ENCODE data around the gene BRAT1. TPM values are rescaled to one million over a fixed set of nuclear protein-coding genes. Genes with fewer than 3 reads are reported as not detected.

The BRAT1 gene
- total and polyA plus RNA-seq, 2 donors (not counting 1 experiment from before 2014, with no cell fraction given): 36.8 to 68.3 TPM

GRCh38 chr7:2602406-2603043 lies 47.2 kb upstream of the BRAT1 start:
- TF ChIP-seq CTCF (IDR thresholded peaks at IDR 0.05) (no peak), EZH2 (IDR thresholded peaks at IDR 0.05; ENCODE audit: borderline replicate concordance, insufficient read depth, low read depth, low read length, poor library complexity, severe bottlenecking) (no peak)
- no peak overlapping the region for H3K4me3 Mint-ChIP-seq
- POLR2A ChIA-PET: no interaction called here
- H3K36me3 ChIP-seq (replicated peaks in 1 of 2; ENCODE audit: control extremely low read depth in 1 of 2, control insufficient read depth in 1 of 2, extremely low read depth in 1 of 2, insufficient read depth in 2 of 2, low read length in 1 of 2): no peaks in the 10 kb centered on the region
- peaks cover 2% of the 10 kb centered on the region for H3K4me1 Mint-ChIP-seq
- no peaks in the 10 kb centered on the region for H3K9me3 ChIP-seq (ENCODE audit: control extremely low read depth in 1 of 3, control insufficient read depth in 2 of 3, insufficient read depth in 1 of 3, low read length in 2 of 3)
- H4K20me1 ChIP-seq (ENCODE audit: control insufficient read depth, insufficient read depth, low read length, poor library complexity, severe bottlenecking): no peaks in the 10 kb centered on the region
- CTCF ChIA-PET: no interaction called here
- DNase-seq: no peak
- no peaks in the 10 kb centered on the region for H3K27me3 ChIP-seq (replicated peaks in 1 of 4; ENCODE audit: control extremely low read depth in 1 of 4, control insufficient read depth in 3 of 4, insufficient read depth in 4 of 4, low read length in 3 of 4)
- no peak overlapping the region for H3K9ac ChIP-seq (ENCODE audit: low read length)
- no peak overlapping the region for H3K27ac ChIP-seq (ENCODE audit: low read length in 2 of 2)
- H3K9me3 Mint-ChIP-seq (ENCODE audit: insufficient read depth): no peaks in the 10 kb centered on the region
- H2AFZ ChIP-seq (ENCODE audit: insufficient read depth, low read depth, low read length, poor library complexity, severe bottlenecking): no peak overlapping the region
- no peak for ATAC-seq (ENCODE audit: low read depth)
- no peak overlapping the region for H3K27ac Mint-ChIP-seq
- WGBS (ENCODE audit: insufficient coverage): 66% methylated on average over 19 of the region's 19 CpGs
- H3K79me2 ChIP-seq (ENCODE audit: control insufficient read depth, insufficient read depth, low read length): no peaks in the 10 kb centered on the region
- H3K27me3 Mint-ChIP-seq: no peaks in the 10 kb centered on the region
- H3K4me3 ChIP-seq (ENCODE audit: control extremely low read depth in 1 of 5, extremely low read depth in 1 of 5, insufficient read depth in 1 of 5, low read depth in 2 of 5, low read length in 4 of 5): no peak overlapping the region
- no peak overlapping the region for H3K4me2 ChIP-seq (replicated peaks; ENCODE audit: low read depth, low read length, poor library complexity, severe bottlenecking)
- no peaks in the 10 kb centered on the region for H3K4me1 ChIP-seq (ENCODE audit: control insufficient read depth in 2 of 2, insufficient read depth in 2 of 2, low read length in 2 of 2)
- intact Hi-C loops (cut with micrococcal nuclease): no loop called here

GRCh38 chr7:2601907-2602306 lies 46.6 kb upstream of the BRAT1 start:
- no peak overlapping the region for H3K9ac ChIP-seq (ENCODE audit: low read length)
- no peaks in the 10 kb centered on the region for H4K20me1 ChIP-seq (ENCODE audit: control insufficient read depth, insufficient read depth, low read length, poor library complexity, severe bottlenecking)
- Mint-ChIP-seq H3K9me3 (ENCODE audit: insufficient read depth) (no peaks in the 10 kb centered on the region), H3K27ac (no peak overlapping the region), H3K4me3 (no peak overlapping the region), H3K4me1 (peaks cover 2% of the 10 kb centered on the region), H3K27me3 (no peaks in the 10 kb centered on the region)
- ChIA-PET CTCF (no interaction called here), POLR2A (no interaction called here)
- DNase-seq (no peak), ATAC-seq (ENCODE audit: low read depth) (no peak)
- no peak overlapping the region for H3K4me2 ChIP-seq (replicated peaks; ENCODE audit: low read depth, low read length, poor library complexity, severe bottlenecking)
- H3K4me1 ChIP-seq (ENCODE audit: control insufficient read depth in 2 of 2, insufficient read depth in 2 of 2, low read length in 2 of 2): no peaks in the 10 kb centered on the region
- no peaks in the 10 kb centered on the region for H3K79me2 ChIP-seq (ENCODE audit: control insufficient read depth, insufficient read depth, low read length)
- TF ChIP-seq EZH2 (IDR thresholded peaks at IDR 0.05; ENCODE audit: borderline replicate concordance, insufficient read depth, low read depth, low read length, poor library complexity, severe bottlenecking) (no peak), CTCF (IDR thresholded peaks at IDR 0.05) (no peak)
- intact Hi-C loops (cut with micrococcal nuclease): no loop called here
- H3K27ac ChIP-seq (ENCODE audit: low read length in 2 of 2): no peak overlapping the region
- H3K36me3 ChIP-seq (replicated peaks in 1 of 2; ENCODE audit: control extremely low read depth in 1 of 2, control insufficient read depth in 1 of 2, extremely low read depth in 1 of 2, insufficient read depth in 2 of 2, low read length in 1 of 2): no peaks in the 10 kb centered on the region
- no peak overlapping the region for H2AFZ ChIP-seq (ENCODE audit: insufficient read depth, low read depth, low read length, poor library complexity, severe bottlenecking)
- H3K27me3 ChIP-seq (replicated peaks in 1 of 4; ENCODE audit: control extremely low read depth in 1 of 4, control insufficient read depth in 3 of 4, insufficient read depth in 4 of 4, low read length in 3 of 4): no peaks in the 10 kb centered on the region
- H3K9me3 ChIP-seq (ENCODE audit: control extremely low read depth in 1 of 3, control insufficient read depth in 2 of 3, insufficient read depth in 1 of 3, low read length in 2 of 3): no peaks in the 10 kb centered on the region
- H3K4me3 ChIP-seq (ENCODE audit: control extremely low read depth in 1 of 5, extremely low read depth in 1 of 5, insufficient read depth in 1 of 5, low read depth in 2 of 5, low read length in 4 of 5): no peak overlapping the region
- 94% methylated on average over 11 of the region's 11 CpGs for WGBS (ENCODE audit: insufficient coverage)

Measured in B cell (primary cell).